ENCODE data around the gene DACT3. TPM values are rescaled to one million over a fixed set of nuclear protein-coding genes. Genes with fewer than 3 reads are reported as not detected.
"Not testable (repeated sequence)": the region's sequence is repeated elsewhere in the genome, so short reads cannot be mapped to it uniquely, and the experiment has no call there.

Gene DACT3
- total RNA-seq, 1 donor = 5.2 TPM

GRCh38 chr19:46633130-46633529, 27.9 kb downstream of the DACT3 start:
- DNase-seq (ENCODE audit: low read depth) = no peak
- TF ChIP-seq, protein P1, sequence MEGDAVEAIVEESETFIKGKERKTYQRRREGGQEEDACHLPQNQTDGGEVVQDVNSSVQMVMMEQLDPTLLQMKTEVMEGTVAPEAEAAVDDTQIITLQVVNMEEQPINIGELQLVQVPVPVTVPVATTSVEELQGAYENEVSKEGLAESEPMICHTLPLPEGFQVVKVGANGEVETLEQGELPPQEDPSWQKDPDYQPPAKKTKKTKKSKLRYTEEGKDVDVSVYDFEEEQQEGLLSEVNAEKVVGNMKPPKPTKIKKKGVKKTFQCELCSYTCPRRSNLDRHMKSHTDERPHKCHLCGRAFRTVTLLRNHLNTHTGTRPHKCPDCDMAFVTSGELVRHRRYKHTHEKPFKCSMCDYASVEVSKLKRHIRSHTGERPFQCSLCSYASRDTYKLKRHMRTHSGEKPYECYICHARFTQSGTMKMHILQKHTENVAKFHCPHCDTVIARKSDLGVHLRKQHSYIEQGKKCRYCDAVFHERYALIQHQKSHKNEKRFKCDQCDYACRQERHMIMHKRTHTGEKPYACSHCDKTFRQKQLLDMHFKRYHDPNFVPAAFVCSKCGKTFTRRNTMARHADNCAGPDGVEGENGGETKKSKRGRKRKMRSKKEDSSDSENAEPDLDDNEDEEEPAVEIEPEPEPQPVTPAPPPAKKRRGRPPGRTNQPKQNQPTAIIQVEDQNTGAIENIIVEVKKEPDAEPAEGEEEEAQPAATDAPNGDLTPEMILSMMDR (IDR thresholded peaks at IDR 0.05; ENCODE audit: insufficient read depth, low read depth, low read length) = no peak
- no peak overlapping the region for H3K4me3 ChIP-seq (ENCODE audit: low read depth, low read length)

- peak; percentile 73 for DNase-seq (ENCODE audit: low read depth)
- no peak overlapping the region for H3K4me3 ChIP-seq (ENCODE audit: low read depth, low read length)
- TF ChIP-seq, protein P1 (IDR thresholded peaks at IDR 0.05; ENCODE audit: insufficient read depth, low read depth, low read length) = no peak
Observed at GRCh38 chr19:46631481-46631880, 29.5 kb downstream of the DACT3 start.

DNA sequence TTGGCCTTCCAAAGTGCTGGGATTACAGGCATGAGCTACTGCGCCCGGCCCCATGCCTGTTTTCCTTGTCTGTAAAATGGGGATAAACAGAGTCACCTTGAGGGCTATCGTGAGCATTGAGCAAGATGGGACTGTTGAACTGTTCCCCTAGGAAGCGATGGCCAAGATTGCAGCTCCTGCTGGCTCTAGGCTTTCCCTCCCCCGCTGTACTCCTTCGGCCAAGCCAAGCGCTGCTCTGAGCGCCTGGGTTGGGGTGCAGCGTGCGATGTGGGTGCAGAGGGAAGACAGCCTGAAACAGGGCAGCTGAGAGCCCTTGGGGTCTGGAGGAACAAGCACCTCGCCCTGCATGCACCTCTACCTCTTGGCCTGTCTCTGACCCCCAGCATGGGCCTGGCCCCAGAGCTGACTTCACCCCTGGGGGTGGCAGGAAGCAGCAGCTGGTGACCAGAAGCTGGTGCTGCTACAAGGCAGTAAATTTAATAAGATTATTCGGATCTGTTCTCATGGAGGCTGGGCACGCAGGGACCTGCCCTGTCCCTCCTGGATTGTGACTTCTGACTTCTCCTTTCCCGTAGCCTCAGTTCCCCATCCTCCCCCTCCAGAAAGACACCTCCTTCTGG, 30.3 kb downstream of the DACT3 start:
- TF ChIP-seq, protein P1 (IDR thresholded peaks at IDR 0.05; ENCODE audit: insufficient read depth, low read depth, low read length) = no peak
- DNase-seq (ENCODE audit: low read depth) = no peak
- H3K4me3 ChIP-seq (ENCODE audit: low read depth, low read length) = no peak overlapping the region

- no peak overlapping the region for H3K4me3 ChIP-seq (ENCODE audit: low read depth, low read length)
- TF ChIP-seq, protein P1 (IDR thresholded peaks at IDR 0.05; ENCODE audit: insufficient read depth, low read depth, low read length) = no peak
- DNase-seq (ENCODE audit: low read depth) = peak; percentile 89
Observed at GRCh38 chr19:46629546-46630025, 31.4 kb downstream of the DACT3 start.

DNA sequence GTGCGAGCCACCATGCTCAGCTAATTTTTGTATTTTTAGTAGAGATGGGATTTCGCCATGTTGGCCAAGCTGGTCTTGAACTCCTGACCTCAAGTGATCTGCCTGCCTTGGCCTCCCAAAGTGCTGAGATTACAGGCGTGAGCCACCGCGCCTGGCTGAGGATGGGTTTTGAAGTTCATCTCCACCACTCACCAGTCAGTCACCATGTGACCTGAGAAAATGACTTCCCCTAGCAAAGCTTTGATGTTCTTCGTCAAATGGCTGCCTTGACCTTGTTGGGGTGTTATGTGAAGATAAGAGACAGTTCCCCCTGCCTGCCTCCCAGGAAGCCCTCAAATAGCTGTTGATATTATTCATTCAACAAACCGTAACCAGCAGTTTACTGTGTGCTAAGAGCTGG, 32.0 kb downstream of the DACT3 start:
- not testable (repeated sequence) for DNase-seq (ENCODE audit: low read depth); H3K4me3 ChIP-seq (ENCODE audit: low read depth, low read length)

- TF ChIP-seq, protein P1 (IDR thresholded peaks at IDR 0.05; ENCODE audit: insufficient read depth, low read depth, low read length) = no peak
- no peak for DNase-seq (ENCODE audit: low read depth)
- no peak overlapping the region for H3K4me3 ChIP-seq (ENCODE audit: low read depth, low read length)
Observed at GRCh38 chr19:46626446-46626845, 34.5 kb downstream of the DACT3 start.

DNA sequence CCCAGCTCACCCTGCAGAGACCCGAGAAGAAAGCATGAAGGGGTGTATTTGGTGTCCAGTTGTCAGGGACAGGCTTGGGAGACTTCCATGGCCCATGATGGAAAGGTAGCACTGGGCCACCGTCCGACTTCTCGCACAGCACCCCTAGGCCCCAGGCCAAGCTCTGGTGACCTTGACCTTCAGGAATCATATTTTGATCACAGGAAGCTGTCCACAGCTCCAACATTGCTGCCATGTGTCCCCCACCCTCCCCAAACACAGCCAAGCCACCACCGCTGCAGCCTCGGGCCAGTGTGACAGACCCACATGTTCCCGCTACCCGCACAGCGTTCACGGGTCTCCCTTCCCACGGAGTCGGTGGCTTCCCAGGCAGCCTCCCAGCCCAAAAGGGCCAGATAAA, 35.3 kb downstream of the DACT3 start:
- H3K4me3 ChIP-seq (ENCODE audit: low read depth, low read length) = no peak overlapping the region
- no peak for DNase-seq (ENCODE audit: low read depth)
- TF ChIP-seq, protein P1 (IDR thresholded peaks at IDR 0.05; ENCODE audit: insufficient read depth, low read depth, low read length) = no peak

Measured in fibroblast of villous mesenchyme (primary cell).